ENCODE measurements around the gene KRT13.
A peak's percentile ranks its signal among the peaks of the same experiment; 100 is the strongest.

The KRT13 gene

DNA sequence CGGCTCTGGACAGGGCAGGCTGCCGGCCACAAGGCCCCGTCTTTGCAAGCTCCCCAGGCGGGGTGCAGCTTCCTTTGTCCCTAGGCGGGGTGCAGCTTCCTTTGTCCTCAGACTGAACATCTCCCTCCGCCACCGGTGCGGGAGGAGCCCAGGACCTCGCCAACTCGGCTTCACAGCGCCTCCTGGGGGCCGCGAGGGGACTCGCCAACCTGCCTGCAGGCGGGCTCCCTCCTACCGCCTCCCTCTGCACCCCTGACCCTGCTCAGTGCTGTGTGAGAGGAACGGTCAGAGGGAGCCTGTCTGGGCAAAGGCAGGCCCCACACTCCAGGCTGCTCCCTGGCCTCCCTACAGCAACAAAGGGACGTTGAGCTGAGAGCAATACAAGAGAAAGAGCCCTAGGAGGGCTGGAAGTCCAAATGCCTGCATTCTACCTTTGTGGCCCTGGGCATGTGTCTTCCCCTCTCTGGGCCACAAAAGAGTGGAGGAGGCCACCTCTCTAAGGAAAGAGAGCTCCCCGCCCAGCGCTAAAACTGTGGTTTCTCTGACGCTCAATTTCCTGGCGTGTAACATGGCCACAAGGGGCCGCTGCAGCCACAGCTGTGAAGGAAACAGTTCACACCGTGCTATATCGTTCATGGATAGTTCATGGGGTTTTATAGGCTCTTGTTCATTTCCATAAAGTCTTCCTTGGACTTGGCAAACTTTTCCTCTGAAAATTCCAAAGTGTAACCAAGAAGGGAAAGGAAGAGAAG, 43.6 kb upstream of the KRT13 start:
- DNase-seq (ENCODE audit: low spot score): peak; percentile 80
- Histone ChIP-seq H3K4me3 (peak overlapping the region; percentile 50), H3K27ac (peak overlapping the region in 1 of 2 donors; percentile 81)
- TF ChIP-seq, protein P1, sequence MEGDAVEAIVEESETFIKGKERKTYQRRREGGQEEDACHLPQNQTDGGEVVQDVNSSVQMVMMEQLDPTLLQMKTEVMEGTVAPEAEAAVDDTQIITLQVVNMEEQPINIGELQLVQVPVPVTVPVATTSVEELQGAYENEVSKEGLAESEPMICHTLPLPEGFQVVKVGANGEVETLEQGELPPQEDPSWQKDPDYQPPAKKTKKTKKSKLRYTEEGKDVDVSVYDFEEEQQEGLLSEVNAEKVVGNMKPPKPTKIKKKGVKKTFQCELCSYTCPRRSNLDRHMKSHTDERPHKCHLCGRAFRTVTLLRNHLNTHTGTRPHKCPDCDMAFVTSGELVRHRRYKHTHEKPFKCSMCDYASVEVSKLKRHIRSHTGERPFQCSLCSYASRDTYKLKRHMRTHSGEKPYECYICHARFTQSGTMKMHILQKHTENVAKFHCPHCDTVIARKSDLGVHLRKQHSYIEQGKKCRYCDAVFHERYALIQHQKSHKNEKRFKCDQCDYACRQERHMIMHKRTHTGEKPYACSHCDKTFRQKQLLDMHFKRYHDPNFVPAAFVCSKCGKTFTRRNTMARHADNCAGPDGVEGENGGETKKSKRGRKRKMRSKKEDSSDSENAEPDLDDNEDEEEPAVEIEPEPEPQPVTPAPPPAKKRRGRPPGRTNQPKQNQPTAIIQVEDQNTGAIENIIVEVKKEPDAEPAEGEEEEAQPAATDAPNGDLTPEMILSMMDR (IDR thresholded peaks at IDR 0.05): peak; percentile 91

DNA sequence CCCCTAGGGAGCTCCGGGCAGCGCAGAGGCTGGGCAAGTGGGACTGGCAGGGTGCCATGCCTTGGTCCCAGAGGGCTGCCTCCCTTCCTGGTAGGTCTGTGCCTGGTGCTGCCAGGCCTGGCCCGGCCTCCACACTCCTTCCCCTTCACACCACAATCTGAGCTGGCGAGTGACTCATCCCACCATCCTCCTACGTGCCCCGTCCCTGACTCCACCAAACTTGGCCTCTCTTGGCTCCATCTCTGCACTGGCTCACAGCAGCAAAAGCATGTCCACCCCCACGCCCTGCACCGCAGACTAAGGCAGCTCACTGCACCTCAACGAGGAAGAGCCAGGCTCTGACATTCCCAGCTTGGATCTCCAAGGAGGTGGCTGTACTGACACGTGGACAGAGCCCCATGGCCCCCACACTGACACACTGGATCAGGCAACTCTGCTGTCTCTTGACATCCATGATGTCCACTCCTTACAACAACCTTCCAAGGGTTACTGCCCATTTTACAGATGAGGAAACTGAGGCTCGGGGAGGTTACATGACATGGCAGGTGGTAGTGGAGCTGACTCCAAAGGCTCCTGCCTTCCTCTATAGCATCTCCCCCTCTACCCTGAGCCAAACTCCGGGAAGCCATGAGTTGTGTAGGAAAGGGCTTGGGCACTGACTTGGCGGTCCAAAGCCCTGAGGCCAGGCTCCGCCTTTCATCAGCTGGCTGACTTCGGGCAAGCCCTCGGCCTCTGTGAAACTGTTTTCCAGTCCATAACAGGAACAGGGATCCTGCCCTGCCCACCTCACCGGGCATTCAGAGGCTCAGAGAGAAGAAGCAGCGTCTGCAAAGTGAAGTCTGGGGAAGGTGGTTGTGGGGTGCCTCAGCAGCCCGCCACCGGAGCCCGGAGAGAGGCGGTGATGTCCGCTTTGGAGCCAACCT, 42.8 kb upstream of the KRT13 start:
- H3K4me3 ChIP-seq: peak overlapping the region; percentile 50
- H3K27ac ChIP-seq: peak overlapping the region; percentile 37 to 81
- peak; percentile 82 for DNase-seq (ENCODE audit: low spot score)
- TF ChIP-seq, protein P1 (IDR thresholded peaks at IDR 0.05): no peak

DNA sequence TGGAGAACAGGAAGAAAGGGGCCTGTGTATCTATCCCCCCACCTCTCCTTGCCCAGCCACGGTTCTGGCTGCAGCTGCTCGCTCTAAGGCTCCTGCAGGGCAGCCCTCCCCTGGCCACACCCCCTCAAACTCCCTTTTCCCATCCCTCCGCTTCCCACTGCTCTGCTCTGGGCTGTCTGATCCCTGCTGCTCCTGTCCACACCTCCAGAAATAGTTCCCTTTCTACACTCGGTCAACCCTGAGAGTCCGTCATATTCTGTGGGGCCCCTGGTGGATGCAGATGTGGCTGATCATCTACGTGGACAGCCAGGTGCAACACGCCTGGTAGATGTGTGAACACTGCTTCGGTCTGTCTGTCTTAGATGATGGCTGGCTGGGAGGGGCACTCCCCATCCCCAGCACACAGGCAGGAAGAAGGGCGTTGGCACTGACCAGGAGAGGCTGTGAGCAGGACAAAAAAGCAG, 42.0 kb upstream of the KRT13 start:
- Histone ChIP-seq H3K27ac (peak overlapping the region; percentile 37 to 81), H3K4me3 (no peak overlapping the region)
- no peak for DNase-seq (ENCODE audit: low spot score)
- TF ChIP-seq, protein P1 (IDR thresholded peaks at IDR 0.05): no peak

DNA sequence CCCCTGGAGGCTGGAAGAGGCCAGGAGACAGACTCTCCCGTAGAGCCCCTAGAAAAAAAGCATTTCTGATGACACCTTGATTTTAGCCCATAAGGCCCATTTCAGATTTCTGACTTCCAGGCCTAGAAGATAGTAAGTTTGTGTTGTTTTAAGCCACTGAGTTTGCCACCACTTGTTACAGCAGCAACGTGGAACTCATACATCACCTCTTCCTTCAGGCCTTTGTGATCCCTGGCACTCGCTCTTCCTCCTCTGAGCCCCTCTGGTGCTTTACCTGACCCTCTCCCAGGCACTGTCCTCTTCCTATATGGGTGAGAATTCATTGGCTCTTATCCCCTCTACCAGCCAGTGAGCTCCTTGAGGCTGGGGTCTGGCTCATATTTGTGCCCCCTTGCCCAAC, 41.4 kb upstream of the KRT13 start:
- TF ChIP-seq, protein P1 (IDR thresholded peaks at IDR 0.05): no peak
- DNase-seq (ENCODE audit: low spot score): no peak
- H3K27ac ChIP-seq: no peak overlapping the region
- H3K4me3 ChIP-seq: no peak overlapping the region

DNA sequence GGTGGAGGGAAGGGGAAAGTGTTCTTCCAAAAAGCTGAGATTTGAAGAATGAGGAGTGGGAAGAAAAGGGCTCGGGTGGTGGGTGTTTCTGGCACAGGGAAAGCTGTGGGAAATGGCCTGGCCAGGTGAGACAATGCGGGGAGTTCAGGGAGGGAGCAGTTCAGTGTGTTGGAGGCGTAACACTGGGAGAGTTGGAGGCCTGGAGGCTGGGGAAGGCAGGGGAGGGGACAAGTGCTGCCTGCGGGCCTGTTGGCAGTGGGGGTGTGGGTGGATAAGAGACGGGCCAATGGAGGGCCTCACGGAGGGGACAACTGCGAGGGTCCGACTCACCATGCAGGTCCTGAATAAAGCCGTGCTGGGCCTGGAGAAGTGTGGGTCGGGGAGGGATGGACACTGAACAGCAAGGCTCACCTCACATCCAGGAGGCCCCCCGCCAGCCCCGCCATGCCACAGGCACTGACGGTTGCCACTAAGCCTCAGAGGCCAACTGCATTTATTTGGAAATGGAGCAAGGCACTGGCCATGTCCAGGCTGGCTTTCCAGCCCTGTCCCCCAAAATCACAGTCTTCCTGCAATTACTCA, 40.5 kb upstream of the KRT13 start:
- Histone ChIP-seq H3K27ac (no peak overlapping the region), H3K4me3 (no peak overlapping the region)
- TF ChIP-seq, protein P1 (IDR thresholded peaks at IDR 0.05): no peak
- DNase-seq (ENCODE audit: low spot score): no peak

DNA sequence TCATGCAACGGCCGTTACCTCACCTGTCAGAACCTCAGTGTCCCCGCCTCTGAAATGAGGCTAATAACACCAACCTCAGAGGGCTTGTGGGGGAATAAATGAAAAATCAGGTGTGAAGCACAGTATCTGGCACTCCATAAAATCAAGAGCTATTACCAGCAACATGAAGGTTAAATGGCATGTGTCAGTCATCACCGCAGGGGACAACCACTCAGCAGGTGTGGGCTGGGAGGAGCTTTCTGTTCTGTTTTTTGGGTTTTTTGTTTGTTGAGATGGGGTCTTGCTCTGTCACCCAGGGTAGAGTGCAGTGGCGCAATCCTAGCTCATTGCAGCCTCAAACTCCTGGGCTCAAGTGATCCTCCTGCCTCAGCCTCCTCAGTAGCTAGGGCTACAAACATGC, 39.5 kb upstream of the KRT13 start:
- no peak for DNase-seq (ENCODE audit: low spot score)
- H3K27ac ChIP-seq: no peak overlapping the region
- no peak overlapping the region for H3K4me3 ChIP-seq
- TF ChIP-seq, protein P1 (IDR thresholded peaks at IDR 0.05): no peak

Measured in coronary artery (tissue), 2 donors.